Heart left ventricle (tissue), 16 donors: ENCODE data around the gene STEAP2. TPM values are rescaled to one million over a fixed set of nuclear protein-coding genes. Genes with fewer than 3 reads are reported as not detected.

Experiments used
- ATAC-seq, 4 donors: fragments of 200-7000 bp; cut with Tn5 transposase; one replicate each; pipeline ENCODE4 v1.9.1; 2020 to 2022; ENCODE audit warnings: moderate library complexity in 4 of 4, mild to moderate bottlenecking in 3 of 4, moderate number of reproducible peaks in 1 of 4
- DNase-seq, 5 donors: peaks; one replicate each; pipeline ENCODE4 v3.0.0-alpha.2; 2020
- H3K27ac ChIP-seq, 12 donors: fragments of 200-600 bp; sonication (generic) in 4 of 12; one replicate each; pipeline versions ENCODE4 v1.5.0 to v1.8.0; 2016 to 2022; ENCODE audit warnings: mild to moderate bottlenecking in 2 of 12
- H3K27me3 ChIP-seq, 9 donors: fragments of 200-600 bp; sonication (generic) in 2 of 9; one replicate each; pipeline versions ENCODE4 v1.5.1 to v1.8.0; 2016 to 2022; ENCODE audit warnings: mild to moderate bottlenecking in 3 of 9
- H3K36me3 ChIP-seq, 9 donors: fragments of 200-600 bp; sonication (generic) in 2 of 9; one replicate each; pipeline versions ENCODE4 v1.5.0 to v1.8.0; 2018 to 2022; ENCODE audit warnings: mild to moderate bottlenecking in 2 of 9
- H3K4me1 ChIP-seq, 12 donors: fragments of 200-600 bp; sonication (generic) in 4 of 12; one replicate each; pipeline versions ENCODE4 v1.5.0 to v1.8.0; 2016 to 2022; ENCODE audit warnings: mild to moderate bottlenecking in 3 of 12
- H3K4me3 ChIP-seq, 12 donors: fragments of 200-600 bp; sonication (generic) in 4 of 12; one replicate each; pipeline versions ENCODE4 v1.5.0 to v1.8.0; 2017 to 2022; ENCODE audit warnings: mild to moderate bottlenecking in 9 of 12, moderate library complexity in 4 of 12
- H3K9me3 ChIP-seq, 12 donors: fragments of 200-600 bp; sonication (generic) in 4 of 12; one replicate each; pipeline versions ENCODE4 v1.5.0 to v1.8.0; 2016 to 2022; ENCODE audit warnings: mild to moderate bottlenecking in 1 of 12
- POLR2A ChIP-seq, 2 donors: fragments of 450-650 bp; IDR thresholded peaks; one replicate each; pipeline ENCODE4 v1.6.1; 2017; ENCODE audit warnings: antibody characterized with exemption in 2 of 2, mild to moderate bottlenecking in 2 of 2, moderate library complexity in 2 of 2
- whole genome bisulfite sequencing, 4 donors: extraction: QIAGEN DNeasy Blood & Tissue Kit in 2 of 4; methylation state at CpG; one replicate each; pipeline versions ENCODE4 v1.1.5 to v1.1.7; 2013 to 2018; 5-methylcytosine and 5-hydroxymethylcytosine counted together
- intact Hi-C, 10 donors: fragments of 100-400 bp; cut with DNase I; formaldehyde crosslinking; loops; one replicate each; pipeline versions ENCODE4 v1.11.1 to v1.14.2; 2022
- polyA plus RNA-seq, 2 donors: library from polyadenylated mRNA; stranded (reverse); fragments of 200-250 nt; gene quantifications; one replicate each; pipeline ENCODE4 v1.2.3, GENCODE V29; 2013
- total RNA-seq, 9 donors: library from RNA; depleted of rRNA in 2 of 9; stranded (reverse); fragments of >200 nt in 2 of 9; fragmentation: NEBNext Ultra II Directional in 3 of 9; extraction: Animal tissue kit (Norgen Biotek cat#: 25700) in 3 of 9; gene quantifications; one replicate each; pipeline versions ENCODE4 v1.1.0 to v1.2.4, GENCODE V29; 2016 to 2023
- TF ChIP-seq, protein P1 (sequence below), 12 donors: fragments of 200-600 bp; sonication (generic) in 4 of 12; IDR thresholded peaks; one replicate each; pipeline versions ENCODE4 v1.5.0 to v1.8.0; 2018 to 2022; ENCODE audit warnings: antibody characterized with exemption in 12 of 12, mild to moderate bottlenecking in 5 of 12
- donor health status: ischemic (EF 13 %, LVEDD 7.1; RV severe dilation, severe dysfunction).
- donor health status: healthy with polysubstance abuse.
- donor health status: DM: no; HTN: yes; CAD: no.
- donor health status: DM: no; HTN: no; CAD: no.
- donor health status: ischemic (EF 25% LVEDD 6.9; RV normal size, moderate dysfunction).
- donor health status: ischemic (EF 25% LVEDD 5.7; RV mildly dilated, moderate dysfunction).
- donor health status: healthy.
- donor health status: DM: yes; HTN: yes; CAD: no.
- donor health status: ischemic (EF 35%, LVEDD 5.7; RV mildly dilated, moderate dysfunction).
- donor health status: nonischemic (EF 11% LVEDD 7.7; RV severe dilation, severe dysfunction).
- donor health status: DM: yes; HTN: yes; CAD: no.
- donor health status: PGD.
- donor health status: ischemic (EF 29% LVEDD 5.4; RV normal size, mild dysfunction).
- donor health status: nonischemic (EF 23%, LVEDD 6.1; RV moderate dilation, normal function).

Gene STEAP2
- total and polyA plus RNA-seq, 11 donors: 1.4 to 16.7 (median 7.3) TPM

- Histone ChIP-seq H3K4me1 (no peaks in the 10 kb centered on the region), H3K9me3 (peaks cover 0 to 6% (median 0%) of the 10 kb centered on the region in 12 donors), H3K36me3 (no peaks in the 10 kb centered on the region), H3K27ac (no peak overlapping the region), H3K4me3 (no peak overlapping the region), H3K27me3 (peaks cover 0 to 6% (median 0%) of the 10 kb centered on the region in 9 donors)
- ATAC-seq: no peak
- DNase-seq: no peak
- 87 to 92% (median 88%) methylated on average over 6 of the region's 6 CpGs for WGBS, 4 donors
- intact Hi-C loops: loop anchor here in 1 of 10 donors (10.0 kb wide), 1 partner anchor 122 kb away; no protein-coding TSS in a partner anchor
- no peak for TF ChIP-seq POLR2A (IDR thresholded peaks at IDR 0.05)
- TF ChIP-seq, protein P1, sequence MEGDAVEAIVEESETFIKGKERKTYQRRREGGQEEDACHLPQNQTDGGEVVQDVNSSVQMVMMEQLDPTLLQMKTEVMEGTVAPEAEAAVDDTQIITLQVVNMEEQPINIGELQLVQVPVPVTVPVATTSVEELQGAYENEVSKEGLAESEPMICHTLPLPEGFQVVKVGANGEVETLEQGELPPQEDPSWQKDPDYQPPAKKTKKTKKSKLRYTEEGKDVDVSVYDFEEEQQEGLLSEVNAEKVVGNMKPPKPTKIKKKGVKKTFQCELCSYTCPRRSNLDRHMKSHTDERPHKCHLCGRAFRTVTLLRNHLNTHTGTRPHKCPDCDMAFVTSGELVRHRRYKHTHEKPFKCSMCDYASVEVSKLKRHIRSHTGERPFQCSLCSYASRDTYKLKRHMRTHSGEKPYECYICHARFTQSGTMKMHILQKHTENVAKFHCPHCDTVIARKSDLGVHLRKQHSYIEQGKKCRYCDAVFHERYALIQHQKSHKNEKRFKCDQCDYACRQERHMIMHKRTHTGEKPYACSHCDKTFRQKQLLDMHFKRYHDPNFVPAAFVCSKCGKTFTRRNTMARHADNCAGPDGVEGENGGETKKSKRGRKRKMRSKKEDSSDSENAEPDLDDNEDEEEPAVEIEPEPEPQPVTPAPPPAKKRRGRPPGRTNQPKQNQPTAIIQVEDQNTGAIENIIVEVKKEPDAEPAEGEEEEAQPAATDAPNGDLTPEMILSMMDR (IDR thresholded peaks at IDR 0.05): no peak
Measured at GRCh38 chr7:90172624-90173023, 38.9 kb upstream of the STEAP2 start.

DNA sequence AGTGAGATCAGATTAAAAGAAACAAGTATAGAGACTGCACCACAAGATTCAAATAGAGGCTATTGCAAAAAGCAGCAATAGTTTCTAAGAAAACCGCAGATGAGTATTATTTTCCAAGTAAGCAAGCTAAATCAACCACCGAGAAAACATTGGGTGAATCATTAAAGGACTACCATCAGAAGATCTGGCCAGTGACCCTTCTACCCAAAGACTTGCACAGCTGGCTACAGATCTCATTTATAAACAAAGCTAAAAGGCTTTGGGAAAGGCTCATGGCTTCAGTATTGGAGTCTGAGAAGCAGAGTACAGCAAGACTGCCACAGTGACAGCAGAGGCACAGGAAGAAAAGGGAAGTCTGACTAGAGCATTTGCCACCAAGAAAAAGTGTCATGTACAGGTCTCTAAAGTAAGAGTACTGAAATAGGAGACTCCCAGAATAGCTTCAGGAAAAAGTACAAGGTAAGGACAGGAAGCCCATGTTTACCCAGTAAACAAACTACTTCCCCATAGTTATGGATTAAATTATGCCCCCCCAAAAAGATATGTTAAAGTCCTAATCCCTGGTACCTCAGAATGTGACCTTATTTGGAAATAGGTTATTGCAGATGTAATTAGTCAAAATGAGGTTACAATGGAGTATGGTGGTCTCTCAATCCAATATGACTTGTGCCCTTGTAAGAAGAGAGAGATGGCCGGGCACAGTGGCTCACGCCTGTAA, 38.3 kb upstream of the STEAP2 start:
- peaks cover 0 to 6% (median 0%) of the 10 kb centered on the region in 9 donors for H3K27me3 ChIP-seq
- intact Hi-C loops: loop anchor here in 1 of 10 donors (10.0 kb wide), 1 partner anchor 122 kb away; no protein-coding TSS in a partner anchor
- no peak overlapping the region for H3K4me3 ChIP-seq
- H3K36me3 ChIP-seq: no peaks in the 10 kb centered on the region
- WGBS, 4 donors: 80 to 92% (median 87%) methylated on average over 4 of the region's 4 CpGs
- TF ChIP-seq, protein P1 (IDR thresholded peaks at IDR 0.05): no peak
- TF ChIP-seq POLR2A (IDR thresholded peaks at IDR 0.05): no peak
- H3K4me1 ChIP-seq: no peaks in the 10 kb centered on the region
- peaks cover 0 to 6% (median 0%) of the 10 kb centered on the region in 12 donors for H3K9me3 ChIP-seq
- ATAC-seq (no peak), DNase-seq (no peak)
- no peak overlapping the region for H3K27ac ChIP-seq

DNA sequence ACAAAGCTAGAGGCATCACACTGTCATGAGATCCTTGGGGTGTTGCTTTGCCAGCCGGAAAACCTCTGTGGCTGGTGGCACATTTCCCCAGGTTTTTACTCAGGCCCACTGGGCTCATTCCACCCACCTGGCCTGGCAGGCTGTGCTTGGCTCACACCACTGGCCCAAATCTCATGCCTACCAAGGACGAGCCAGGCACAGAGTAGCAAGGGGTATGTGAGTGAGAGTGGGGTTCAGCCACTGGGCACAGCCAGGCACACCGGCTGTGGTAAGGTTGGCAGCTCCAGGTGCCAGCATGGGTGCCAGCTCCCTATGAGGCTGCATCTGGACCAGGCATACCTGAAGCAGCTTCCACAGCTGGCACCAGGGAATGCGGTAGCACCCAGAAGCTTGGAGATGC, 35.9 kb upstream of the STEAP2 start:
- Histone ChIP-seq H3K27ac (no peak overlapping the region), H3K36me3 (no peaks in the 10 kb centered on the region), H3K9me3 (no peaks in the 10 kb centered on the region), H3K27me3 (no peaks in the 10 kb centered on the region), H3K4me1 (no peaks in the 10 kb centered on the region), H3K4me3 (no peak overlapping the region)
- intact Hi-C loops: loop anchor here in 1 of 10 donors (10.0 kb wide), 1 partner anchor 119 kb away; no protein-coding TSS in a partner anchor
- WGBS, 4 donors: 50 to 93% (median 76%) methylated on average over 2 to 4 of the region's 4 CpGs
- TF ChIP-seq, protein P1 (IDR thresholded peaks at IDR 0.05): no peak
- no peak for TF ChIP-seq POLR2A (IDR thresholded peaks at IDR 0.05)
- DNase-seq (no peak), ATAC-seq (no peak)

- Histone ChIP-seq H3K27me3 (no peaks in the 10 kb centered on the region), H3K4me3 (no peak overlapping the region), H3K9me3 (no peaks in the 10 kb centered on the region), H3K4me1 (no peaks in the 10 kb centered on the region), H3K27ac (no peak overlapping the region), H3K36me3 (no peaks in the 10 kb centered on the region)
- ATAC-seq: no peak
- TF ChIP-seq, protein P1 (IDR thresholded peaks at IDR 0.05): no peak
- TF ChIP-seq POLR2A (IDR thresholded peaks at IDR 0.05): no peak
- intact Hi-C loops: loop anchor here in 1 of 10 donors (10.0 kb wide), 1 partner anchor 119 kb away; no protein-coding TSS in a partner anchor
- 75 to 100% (median 94%) methylated on average over 1 of the region's 1 CpG for WGBS, 4 donors
- DNase-seq: no peak
Measured at GRCh38 chr7:90176195-90176594, 35.3 kb upstream of the STEAP2 start.
